Right atrium auricular region (tissue), 2 donors: ENCODE results near the gene DYRK1B. TPM values are rescaled to one million over a fixed set of nuclear protein-coding genes. Genes with fewer than 3 reads are reported as not detected.

ENCODE experiments used
- DNase-seq: peaks from one replicate; pipeline ENCODE4 v3.0.0-alpha.2; 2019; ENCODE audit warnings: low spot score
- H3K27ac ChIP-seq, 2 donors: fragments of 200-600 bp; sonication (generic); 1 replicate in 1 of 2; 2 replicates in 1 of 2; pipeline ENCODE4 v1.5.1; 2016 to 2019
- H3K27me3 ChIP-seq, 2 donors: fragments of 200-600 bp; sonication (generic); one replicate each; pipeline versions ENCODE4 v1.5.1 to v1.6.0; 2017 to 2019
- H3K36me3 ChIP-seq: fragments of 200-600 bp; sonication (generic); one replicate; pipeline ENCODE4 v1.5.1; 2016
- H3K4me1 ChIP-seq, 2 donors: fragments of 200-600 bp; sonication (generic); one replicate each; pipeline versions ENCODE4 v1.5.1 to v1.6.0; 2017 to 2019
- H3K4me3 ChIP-seq, 2 donors: fragments of 200-600 bp; sonication (generic); 1 replicate in 1 of 2; 2 replicates in 1 of 2; pipeline ENCODE4 v1.5.1; 2017 to 2019; ENCODE audit warnings: mild to moderate bottlenecking in 1 of 2, moderate library complexity in 1 of 2
- H3K9me3 ChIP-seq, 2 donors: fragments of 200-600 bp; sonication (generic); one replicate each; pipeline ENCODE4 v1.5.1; 2019
- total RNA-seq, 2 donors: library from RNA; depleted of rRNA; stranded (reverse); fragments of >200 nt; gene quantifications; one replicate each; pipeline ENCODE4 v1.1.0, GENCODE V29; 2016
- TF ChIP-seq, protein P1 (sequence below), 2 donors: fragments of 200-600 bp; sonication (generic); IDR thresholded peaks; one replicate each; pipeline ENCODE4 v1.5.1; 2019; ENCODE audit warnings: antibody characterized with exemption in 2 of 2

Gene DYRK1B
- total RNA-seq, 2 donors from 2014 or later = 11.1 to 14.5 TPM

DNA sequence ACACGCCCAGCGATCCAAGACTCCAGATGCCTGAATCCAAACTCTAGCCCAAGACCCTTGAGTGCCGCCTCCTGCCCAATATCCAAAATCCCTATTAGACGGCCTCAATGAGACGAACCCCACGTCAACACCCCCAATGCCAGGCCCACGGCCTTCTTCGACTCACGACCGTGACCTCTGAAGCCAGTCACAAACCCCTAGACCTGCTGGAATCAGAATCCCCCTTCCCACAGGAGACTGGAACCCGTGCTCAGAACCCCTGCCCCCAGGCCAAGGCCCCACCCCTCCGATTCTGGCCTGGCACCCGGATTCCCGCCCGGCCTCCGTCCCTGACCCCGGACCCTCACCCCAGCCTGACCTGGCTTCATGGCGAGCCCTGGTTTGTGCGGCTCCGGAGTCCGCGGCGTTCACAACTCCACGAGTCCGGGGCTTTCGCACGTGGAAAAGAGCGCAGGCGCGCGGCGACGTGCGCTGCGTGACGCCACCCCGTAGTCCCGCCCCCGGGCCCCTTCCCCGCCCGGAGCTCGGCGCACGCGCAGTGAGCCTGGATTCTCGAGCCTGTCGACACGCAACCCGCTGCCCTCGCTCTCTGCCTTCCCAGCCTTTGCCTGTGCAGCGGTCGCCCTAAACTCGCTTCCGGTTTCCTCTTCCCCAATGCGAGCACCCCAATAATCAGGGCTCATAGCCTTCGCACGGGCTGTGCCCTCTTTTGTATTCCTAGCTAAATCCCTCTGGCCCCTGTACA, 12.1 kb upstream of the DYRK1B start, which contains the start of gene FBL:
FBL (minus strand) TSS at position 447 of the 745 bp plus-strand sequence; CDS start at position 368, 79 bp downstream.
- H3K36me3 ChIP-seq = no peaks in the 10 kb centered on the region
- peak within 1 kb of the TSS; percentile 81 to 82 for H3K27ac ChIP-seq
- peaks cover 0 to 33% of the 10 kb centered on the region in 2 donors for H3K4me1 ChIP-seq

DNA sequence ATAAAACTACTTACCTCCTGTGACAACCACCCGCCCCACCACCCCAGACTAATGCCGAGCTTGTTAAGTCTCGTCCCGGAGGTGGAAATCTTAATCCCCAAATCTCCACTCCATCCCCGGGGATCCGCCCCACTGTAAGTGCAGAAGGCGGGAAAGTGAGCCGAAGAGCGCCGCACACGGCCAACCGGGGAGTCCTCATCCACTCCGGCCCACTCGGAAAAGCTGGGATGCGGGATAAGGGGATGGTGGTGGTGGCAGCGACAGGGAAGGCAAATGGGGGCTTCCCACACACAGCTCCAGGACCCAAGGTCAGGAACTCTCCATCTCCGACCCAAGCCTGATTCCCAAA, 11.6 kb upstream of the DYRK1B start:
- H3K4me3 ChIP-seq = peak overlapping the region; percentile 75
- H3K27me3 ChIP-seq = no peaks in the 10 kb centered on the region
- TF ChIP-seq, protein P1, sequence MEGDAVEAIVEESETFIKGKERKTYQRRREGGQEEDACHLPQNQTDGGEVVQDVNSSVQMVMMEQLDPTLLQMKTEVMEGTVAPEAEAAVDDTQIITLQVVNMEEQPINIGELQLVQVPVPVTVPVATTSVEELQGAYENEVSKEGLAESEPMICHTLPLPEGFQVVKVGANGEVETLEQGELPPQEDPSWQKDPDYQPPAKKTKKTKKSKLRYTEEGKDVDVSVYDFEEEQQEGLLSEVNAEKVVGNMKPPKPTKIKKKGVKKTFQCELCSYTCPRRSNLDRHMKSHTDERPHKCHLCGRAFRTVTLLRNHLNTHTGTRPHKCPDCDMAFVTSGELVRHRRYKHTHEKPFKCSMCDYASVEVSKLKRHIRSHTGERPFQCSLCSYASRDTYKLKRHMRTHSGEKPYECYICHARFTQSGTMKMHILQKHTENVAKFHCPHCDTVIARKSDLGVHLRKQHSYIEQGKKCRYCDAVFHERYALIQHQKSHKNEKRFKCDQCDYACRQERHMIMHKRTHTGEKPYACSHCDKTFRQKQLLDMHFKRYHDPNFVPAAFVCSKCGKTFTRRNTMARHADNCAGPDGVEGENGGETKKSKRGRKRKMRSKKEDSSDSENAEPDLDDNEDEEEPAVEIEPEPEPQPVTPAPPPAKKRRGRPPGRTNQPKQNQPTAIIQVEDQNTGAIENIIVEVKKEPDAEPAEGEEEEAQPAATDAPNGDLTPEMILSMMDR (IDR thresholded peaks at IDR 0.05) = peak in 1 of 2 donors; percentile 14
- peak overlapping the region; percentile 81 to 82 for H3K27ac ChIP-seq
- H3K36me3 ChIP-seq = no peaks in the 10 kb centered on the region
- DNase-seq = no peak
- peaks cover 0 to 33% of the 10 kb centered on the region in 2 donors for H3K4me1 ChIP-seq
- no peaks in the 10 kb centered on the region for H3K9me3 ChIP-seq

More for the DNA sequence above, 12.1 kb upstream of the DYRK1B start, which contains the start of gene FBL:
- Histone ChIP-seq H3K4me3 (peak within 1 kb of the TSS; percentile 75), H3K9me3 (no peaks in the 10 kb centered on the region), H3K27me3 (no peaks in the 10 kb centered on the region)
- peak; percentile 93 for DNase-seq
- TF ChIP-seq, protein P1 (IDR thresholded peaks at IDR 0.05) = no peak

DNA sequence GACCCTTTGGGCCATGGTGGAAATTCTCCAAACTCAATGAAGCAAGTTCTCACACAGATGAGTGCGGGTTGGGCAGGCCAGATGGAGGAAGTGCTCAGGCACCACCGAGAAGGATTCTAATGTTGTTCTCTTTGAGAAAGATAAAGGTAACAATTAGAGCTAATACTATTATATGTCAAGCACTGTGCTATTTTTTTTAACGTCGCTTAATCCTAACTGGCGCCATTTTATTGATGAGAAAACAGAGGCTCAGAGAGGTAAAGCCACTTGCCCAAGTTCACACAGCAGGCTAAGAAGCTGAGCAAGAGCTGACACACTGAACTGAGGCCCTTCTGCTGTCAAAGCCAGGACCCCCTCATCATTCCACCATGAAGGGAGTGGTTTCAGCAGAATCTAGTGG, 11.2 kb upstream of the DYRK1B start:
- DNase-seq = no peak
- H3K27me3 ChIP-seq = no peaks in the 10 kb centered on the region
- TF ChIP-seq, protein P1 (IDR thresholded peaks at IDR 0.05) = no peak
- H3K9me3 ChIP-seq = no peaks in the 10 kb centered on the region
- peaks cover 0 to 33% of the 10 kb centered on the region in 2 donors for H3K4me1 ChIP-seq
- peaks cover 1% of the 10 kb centered on the region for H3K36me3 ChIP-seq
- H3K4me3 ChIP-seq = peak overlapping the region; percentile 75
- no peak overlapping the region for H3K27ac ChIP-seq

DNA sequence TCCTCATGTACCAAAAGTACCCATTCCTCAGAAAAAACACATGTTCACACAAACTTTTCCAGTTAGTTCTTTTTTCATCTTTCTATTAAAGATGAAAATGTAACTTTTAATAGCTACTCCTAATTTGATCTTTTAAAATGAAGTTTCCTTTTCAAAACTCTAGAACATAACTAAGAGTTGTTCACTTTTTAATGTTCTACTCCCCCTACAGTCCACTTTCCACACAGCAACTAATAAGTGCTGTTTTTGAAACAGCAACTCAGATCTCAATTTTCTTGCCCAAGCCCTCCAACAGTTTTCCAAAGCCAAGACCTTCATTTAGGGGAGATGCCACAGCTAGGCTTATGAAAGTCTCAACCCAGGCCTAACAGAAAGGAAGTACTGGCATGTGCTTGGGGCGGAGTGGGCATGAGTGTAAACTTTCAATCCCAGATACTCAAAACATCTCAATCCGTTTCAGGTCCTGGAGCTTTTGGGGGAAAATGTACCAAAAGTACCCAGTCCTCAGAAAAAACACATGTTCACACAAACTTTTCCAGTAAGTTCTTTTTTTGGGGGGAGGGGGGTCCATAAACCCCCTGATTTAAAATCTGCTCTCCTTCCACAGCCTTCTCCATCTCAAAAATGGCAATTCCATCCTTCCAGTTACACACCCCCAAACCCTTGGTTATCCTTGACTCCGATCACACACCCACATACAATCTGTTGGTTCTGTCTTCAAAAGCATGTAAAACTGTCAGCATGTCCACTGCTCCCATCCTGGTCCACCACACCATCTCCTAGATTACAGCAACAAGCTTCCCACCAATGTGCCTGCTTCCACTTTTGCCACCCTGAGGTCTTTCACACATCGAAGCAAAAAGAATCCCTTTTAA, 10.2 kb upstream of the DYRK1B start:
- Histone ChIP-seq H3K4me3 (no peak overlapping the region), H3K4me1 (peaks cover 0 to 33% of the 10 kb centered on the region in 2 donors), H3K27ac (no peak overlapping the region), H3K36me3 (peaks cover 11% of the 10 kb centered on the region), H3K9me3 (no peaks in the 10 kb centered on the region), H3K27me3 (no peaks in the 10 kb centered on the region)
- DNase-seq = no peak
- TF ChIP-seq, protein P1 (IDR thresholded peaks at IDR 0.05) = peak; percentile 42 to 69

DNA sequence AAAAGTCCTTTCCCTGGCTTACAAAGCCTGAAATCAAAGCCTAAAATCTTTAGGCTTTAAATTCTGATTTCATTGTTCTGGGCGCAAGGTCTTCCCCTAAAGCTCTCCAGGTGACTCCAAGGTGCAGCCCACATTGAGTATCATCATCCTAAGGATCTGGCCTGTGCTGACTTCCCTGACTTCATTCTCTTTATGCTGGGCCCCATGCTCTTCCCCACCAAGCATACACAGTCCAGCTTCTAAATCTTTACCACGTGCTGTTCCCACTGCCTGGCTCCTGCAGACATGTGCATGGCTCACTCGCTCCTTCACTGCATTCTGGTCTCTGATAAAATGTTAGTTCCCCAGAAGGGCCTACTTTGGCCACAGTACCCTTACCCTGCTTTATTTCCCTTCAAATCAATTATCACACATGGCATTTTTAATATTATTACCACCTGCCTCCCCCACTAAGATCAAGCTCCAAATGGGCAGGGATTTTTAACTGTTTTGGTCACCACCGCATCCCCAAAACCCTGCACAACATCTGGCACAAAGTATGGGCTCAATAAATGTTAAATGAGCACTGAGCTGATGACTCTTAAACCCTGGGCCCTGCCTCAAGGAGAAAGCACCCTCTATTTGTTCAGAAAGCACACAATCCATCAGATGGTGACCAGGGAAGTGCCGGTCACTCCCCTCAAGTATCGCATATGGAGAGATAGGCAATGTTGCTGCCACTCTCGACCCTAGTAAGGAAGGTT, 8.9 kb upstream of the DYRK1B start:
- no peaks in the 10 kb centered on the region for H3K9me3 ChIP-seq
- H3K4me1 ChIP-seq = peaks cover 0 to 33% of the 10 kb centered on the region in 2 donors
- H3K27ac ChIP-seq = no peak overlapping the region
- H3K27me3 ChIP-seq = no peaks in the 10 kb centered on the region
- no peak overlapping the region for H3K4me3 ChIP-seq
- DNase-seq = no peak
- peaks cover 24% of the 10 kb centered on the region for H3K36me3 ChIP-seq
- TF ChIP-seq, protein P1 (IDR thresholded peaks at IDR 0.05) = no peak
